ENCODE measurements around the gene SLC38A6.

GRCh38 chr14:61037215-61037614, 56.2 kb downstream of the SLC38A6 start:
- TF ChIP-seq ZFP3 (CRISPR knock-in tag; IDR thresholded peaks at IDR 0.05) (no peak), RARB (CRISPR knock-in tag; IDR thresholded peaks at IDR 0.05) (no peak), ZFP30 (CRISPR knock-in tag; IDR thresholded peaks at IDR 0.05) (no peak), ZNF8 (CRISPR knock-in tag; IDR thresholded peaks at IDR 0.05) (no peak), ZC3H10 (CRISPR knock-in tag; IDR thresholded peaks at IDR 0.05) (no peak), ARNTL (CRISPR knock-in tag; IDR thresholded peaks at IDR 0.05; ENCODE audit: borderline replicate concordance, low read depth) (no peak), CSDC2 (CRISPR knock-in tag; IDR thresholded peaks at IDR 0.05) (no peak), TOX (CRISPR knock-in tag; IDR thresholded peaks at IDR 0.05; ENCODE audit: borderline replicate concordance) (no peak), TCF4 (CRISPR knock-in tag; IDR thresholded peaks at IDR 0.05; ENCODE audit: borderline replicate concordance) (no peak), CSRNP3 (CRISPR knock-in tag; IDR thresholded peaks at IDR 0.05) (no peak), SNAI2 (CRISPR knock-in tag; IDR thresholded peaks at IDR 0.05) (no peak), ESRRG (CRISPR knock-in tag; IDR thresholded peaks at IDR 0.05) (no peak)
- TF ChIP-seq, protein P1, sequence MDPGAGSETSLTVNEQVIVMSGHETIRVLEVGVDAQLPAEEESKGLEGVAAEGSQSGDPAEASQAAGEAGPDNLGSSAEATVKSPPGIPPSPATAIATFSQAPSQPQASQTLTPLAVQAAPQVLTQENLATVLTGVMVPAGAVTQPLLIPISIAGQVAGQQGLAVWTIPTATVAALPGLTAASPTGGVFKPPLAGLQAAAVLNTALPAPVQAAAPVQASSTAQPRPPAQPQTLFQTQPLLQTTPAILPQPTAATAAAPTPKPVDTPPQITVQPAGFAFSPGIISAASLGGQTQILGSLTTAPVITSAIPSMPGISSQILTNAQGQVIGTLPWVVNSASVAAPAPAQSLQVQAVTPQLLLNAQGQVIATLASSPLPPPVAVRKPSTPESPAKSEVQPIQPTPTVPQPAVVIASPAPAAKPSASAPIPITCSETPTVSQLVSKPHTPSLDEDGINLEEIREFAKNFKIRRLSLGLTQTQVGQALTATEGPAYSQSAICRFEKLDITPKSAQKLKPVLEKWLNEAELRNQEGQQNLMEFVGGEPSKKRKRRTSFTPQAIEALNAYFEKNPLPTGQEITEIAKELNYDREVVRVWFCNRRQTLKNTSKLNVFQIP (CRISPR knock-in tag; IDR thresholded peaks at IDR 0.05; ENCODE audit: borderline replicate concordance, low read depth), result no peak
- TF ChIP-seq, protein P2, sequence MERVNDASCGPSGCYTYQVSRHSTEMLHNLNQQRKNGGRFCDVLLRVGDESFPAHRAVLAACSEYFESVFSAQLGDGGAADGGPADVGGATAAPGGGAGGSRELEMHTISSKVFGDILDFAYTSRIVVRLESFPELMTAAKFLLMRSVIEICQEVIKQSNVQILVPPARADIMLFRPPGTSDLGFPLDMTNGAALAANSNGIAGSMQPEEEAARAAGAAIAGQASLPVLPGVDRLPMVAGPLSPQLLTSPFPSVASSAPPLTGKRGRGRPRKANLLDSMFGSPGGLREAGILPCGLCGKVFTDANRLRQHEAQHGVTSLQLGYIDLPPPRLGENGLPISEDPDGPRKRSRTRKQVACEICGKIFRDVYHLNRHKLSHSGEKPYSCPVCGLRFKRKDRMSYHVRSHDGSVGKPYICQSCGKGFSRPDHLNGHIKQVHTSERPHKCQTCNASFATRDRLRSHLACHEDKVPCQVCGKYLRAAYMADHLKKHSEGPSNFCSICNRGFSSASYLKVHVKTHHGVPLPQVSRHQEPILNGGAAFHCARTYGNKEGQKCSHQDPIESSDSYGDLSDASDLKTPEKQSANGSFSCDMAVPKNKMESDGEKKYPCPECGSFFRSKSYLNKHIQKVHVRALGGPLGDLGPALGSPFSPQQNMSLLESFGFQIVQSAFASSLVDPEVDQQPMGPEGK (CRISPR knock-in tag; IDR thresholded peaks at IDR 0.05; ENCODE audit: borderline replicate concordance), result no peak

Data from SK-N-SH treated with all-trans-retinoic acid at 6 μM for 48 hours (cell line).